HG02870 (cell line): ENCODE results near the gene HYDIN.
"Not testable (repeated sequence)": the region's sequence is repeated elsewhere in the genome, so short reads cannot be mapped to it uniquely, and the experiment has no call there.

Experiments used
- ATAC-seq: cut with Tn5 transposase; IDR thresholded peaks from one replicate; pipeline ENCODE4 v1.9.1; 2021; ENCODE audit warnings: mild to moderate bottlenecking, moderate library complexity; ENCODE audit not compliant: unreplicated experiment

HYDIN gene

DNA sequence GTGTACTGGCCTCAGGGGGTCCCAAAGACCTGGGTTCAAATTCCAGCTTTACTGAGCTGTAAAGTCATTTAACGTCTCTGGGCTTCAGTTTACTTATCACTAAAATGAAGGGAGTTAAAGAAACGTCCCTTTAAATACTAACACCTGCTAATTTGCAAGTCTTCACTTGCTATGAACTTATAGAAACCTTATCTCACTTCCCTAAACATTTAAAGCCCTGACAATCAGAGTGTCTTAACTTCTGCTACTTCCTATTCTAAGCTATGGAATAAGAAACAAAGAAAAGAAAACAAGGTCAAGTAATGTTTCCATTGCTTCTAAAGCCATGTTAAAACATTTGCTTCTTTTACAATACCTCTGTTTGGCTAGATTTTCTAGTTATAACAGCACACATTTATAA is 87.3 kb downstream of the HYDIN start:
- not testable (repeated sequence) for ATAC-seq

DNA sequence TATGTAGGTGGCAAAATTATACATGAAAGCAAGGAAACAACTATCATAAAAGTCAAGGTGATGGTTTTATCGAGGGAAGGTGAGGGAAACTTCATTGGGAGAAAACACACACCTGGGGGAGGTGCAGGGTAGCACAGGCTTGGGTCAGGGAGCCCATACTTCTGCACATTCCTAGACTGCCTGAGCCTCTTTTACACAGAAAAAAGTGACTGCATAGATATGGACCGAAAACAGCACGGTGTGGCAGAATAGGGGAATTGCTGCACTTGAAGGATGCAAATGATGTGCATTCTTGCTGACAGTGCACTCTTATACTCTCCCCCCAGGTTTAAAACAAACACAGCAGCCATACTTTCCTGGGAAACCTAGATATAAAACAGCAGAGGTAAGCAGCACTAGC is 120.0 kb downstream of the HYDIN start:
- ATAC-seq, result not testable (repeated sequence)

DNA sequence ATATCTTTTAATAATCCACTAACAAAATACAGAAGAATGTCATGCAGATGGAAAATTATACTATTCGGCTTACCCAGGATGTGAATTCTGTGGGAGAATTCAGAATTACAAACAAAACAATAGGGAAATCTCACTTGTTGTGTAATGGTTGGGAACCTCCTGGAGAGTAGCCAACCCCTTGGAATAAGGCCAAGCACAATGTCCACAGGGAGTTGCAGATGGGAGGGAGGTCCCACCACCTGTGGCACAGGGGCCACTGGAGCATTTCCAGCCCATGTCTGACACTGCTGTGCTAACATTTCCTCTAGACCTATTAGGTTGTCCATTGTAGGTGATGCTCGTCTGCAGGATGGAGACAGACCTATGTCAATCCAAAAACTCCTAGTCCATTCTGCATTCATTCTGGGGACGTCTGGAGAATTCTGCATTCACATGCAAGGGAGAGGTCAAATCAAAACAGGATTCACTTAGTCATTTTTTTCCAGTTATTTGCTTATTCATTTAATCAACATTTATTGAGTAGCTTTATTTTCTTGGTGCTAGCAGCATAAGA is 120.8 kb downstream of the HYDIN start:
- not testable (repeated sequence) for ATAC-seq

DNA sequence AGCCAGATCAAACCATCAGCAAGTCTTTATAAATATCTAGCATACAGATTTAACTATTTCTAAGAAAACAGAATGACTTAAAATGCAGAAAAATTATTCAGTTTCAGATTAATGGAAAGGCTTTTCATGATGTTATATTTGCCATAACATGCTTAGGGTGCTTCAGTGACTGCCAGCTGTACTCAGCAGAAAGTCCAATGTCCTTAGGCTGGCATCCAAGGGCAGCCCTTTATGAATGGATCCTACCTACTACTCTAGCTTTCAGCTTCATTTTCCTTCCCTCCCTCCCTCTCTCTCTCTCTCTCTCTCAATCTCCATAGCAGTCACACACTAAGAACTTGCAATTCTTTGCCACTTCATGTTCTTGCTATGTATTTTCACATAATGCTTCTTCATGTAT is 124.6 kb downstream of the HYDIN start:
- not testable (repeated sequence) for ATAC-seq

DNA sequence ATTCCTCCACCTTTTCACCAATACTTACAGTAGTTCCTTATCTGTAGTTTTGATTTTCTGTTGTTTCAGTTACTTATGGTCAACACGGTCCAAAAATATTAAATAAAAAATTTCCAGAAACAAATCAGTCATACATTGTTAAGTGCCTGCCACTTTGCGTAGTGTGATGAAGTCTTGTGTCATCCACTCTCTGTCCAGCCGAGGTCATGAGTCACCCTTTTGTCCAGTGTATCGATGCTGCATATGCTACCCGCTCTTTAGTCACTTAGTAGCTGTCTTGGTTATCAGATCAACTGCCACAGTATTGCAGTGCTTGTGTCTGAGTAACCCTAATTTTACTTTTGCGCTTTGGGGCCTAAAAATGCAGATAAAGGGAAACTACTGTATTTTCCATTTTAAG is 146.9 kb downstream of the HYDIN start:
- not testable (repeated sequence) for ATAC-seq

DNA sequence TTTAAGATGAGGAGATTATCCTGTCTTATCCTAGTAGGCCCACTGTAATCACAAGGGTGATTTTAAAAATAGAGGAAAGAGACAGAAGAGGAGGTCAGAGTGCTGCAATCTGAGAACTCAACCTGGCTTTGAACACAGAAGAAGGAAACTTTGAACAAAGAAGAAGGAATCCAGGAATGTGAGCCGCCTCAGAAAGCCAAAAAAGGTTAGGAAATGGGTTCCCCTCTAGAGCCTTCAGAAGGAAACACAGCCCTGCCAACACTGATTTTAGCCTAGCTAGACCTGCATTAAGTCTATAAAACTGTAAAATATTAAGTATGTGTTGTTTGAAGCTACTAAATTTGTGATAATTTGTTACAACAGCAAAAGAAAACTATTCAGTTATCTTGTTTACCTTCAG is 149.7 kb downstream of the HYDIN start:
- ATAC-seq, result not testable (repeated sequence)

DNA sequence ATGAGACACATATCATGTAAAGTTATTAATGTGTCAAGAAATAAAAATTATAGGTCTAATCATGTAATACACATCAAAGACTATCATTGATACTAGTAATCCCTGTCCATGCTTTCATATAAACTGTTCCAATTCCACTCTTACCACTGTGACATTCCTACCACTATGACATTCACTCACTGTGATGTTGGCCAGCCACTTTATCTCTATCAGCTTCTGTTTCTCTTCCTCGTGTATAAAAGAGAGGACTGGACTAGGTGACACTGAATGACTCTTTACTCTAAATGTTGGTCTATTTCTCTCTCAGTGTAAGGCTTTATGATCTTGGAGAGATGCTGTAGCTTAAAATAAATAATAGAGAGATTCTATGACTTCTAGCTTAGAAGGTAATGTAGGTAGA is 150.3 kb downstream of the HYDIN start:
- ATAC-seq, result not testable (repeated sequence)

DNA sequence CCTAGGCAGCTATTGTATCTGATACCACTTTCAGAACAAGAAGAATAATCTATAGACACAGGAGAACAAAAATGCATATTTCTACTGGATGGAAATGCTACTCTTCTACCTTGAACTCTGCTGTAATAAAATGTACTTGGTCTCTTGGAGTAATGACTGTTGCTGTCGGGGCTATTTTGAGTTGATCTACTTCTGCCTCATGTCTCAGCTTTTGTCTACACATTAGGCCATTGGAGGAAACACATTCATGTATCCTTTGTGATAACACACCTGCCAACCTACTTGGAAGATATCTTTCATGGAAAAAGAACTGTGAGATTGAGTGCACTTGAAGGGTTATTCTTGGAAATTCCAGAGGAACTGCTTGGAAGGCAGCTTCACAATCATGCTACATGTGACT is 159.9 kb downstream of the HYDIN start:
- ATAC-seq, result not testable (repeated sequence)

DNA sequence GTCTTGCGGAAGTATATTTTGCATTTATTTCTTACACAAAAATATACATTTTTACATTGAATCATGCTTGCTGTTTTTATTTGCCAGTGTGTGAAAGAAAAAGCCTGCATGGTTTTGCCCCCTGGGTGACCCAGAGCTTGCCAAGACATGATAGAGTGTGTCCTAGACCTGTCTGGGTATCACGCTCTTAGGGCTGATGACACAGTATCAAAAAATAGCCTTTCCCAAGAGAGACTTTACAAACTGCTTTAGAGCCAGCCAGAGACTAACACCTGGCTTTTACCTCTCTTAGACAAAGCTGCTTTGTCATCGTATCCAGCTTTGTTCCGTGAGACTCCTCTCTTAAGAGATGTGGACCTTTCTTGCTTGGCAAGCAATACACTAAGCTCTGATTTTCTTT is 160.7 kb downstream of the HYDIN start:
- ATAC-seq, result not testable (repeated sequence)

DNA sequence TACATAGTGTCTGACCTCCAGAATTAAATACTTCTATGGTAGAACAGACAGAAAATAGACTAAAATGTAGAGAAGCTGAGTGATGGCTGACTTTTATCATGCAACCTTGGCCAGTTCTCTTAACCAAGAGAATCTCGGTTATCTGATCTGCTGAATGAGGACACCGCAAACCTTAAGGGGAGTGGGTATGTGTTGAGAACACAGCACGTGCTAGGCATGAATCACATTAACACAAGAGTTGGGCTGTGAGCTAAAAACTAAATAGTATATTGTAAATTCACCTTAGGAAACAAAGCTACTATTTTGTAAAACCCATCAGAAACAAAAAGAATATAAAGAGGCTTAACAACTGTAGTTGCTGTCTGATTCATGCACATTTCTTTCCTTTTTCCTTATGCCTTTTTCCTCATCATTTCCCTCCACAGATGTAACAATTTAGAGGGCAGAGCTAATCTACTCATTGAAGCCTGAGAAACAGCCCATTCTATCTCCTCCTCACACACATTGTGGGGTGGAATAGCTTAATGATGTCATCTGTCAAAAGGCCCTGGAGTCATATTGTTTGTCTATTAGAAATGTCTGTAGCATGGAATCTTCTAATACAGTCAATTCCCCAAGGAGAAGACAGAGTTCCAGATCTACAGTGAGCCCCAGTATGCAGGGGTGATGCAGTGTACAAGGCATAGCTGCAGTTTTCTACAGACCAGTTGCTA is 176.5 kb downstream of the HYDIN start:
- not testable (repeated sequence) for ATAC-seq

DNA sequence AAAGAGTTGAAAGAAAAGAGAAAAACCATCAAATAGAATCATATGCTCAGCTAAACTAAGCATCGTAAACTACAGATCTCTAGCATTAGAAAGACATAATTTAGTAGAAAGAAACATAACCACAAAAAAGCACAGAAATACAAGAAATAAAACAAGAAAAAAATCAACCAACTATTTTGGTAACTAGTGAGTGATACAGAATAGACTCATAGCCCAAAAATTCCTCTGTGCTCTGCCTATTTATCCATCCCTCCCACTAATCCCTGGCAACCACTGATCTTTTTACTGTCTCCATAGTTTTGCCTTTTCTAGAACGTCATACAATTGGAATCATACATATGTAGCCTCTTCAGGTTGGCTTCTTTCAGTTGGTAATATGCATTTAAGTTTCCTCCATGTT is 180.2 kb downstream of the HYDIN start:
- ATAC-seq, result not testable (repeated sequence)

DNA sequence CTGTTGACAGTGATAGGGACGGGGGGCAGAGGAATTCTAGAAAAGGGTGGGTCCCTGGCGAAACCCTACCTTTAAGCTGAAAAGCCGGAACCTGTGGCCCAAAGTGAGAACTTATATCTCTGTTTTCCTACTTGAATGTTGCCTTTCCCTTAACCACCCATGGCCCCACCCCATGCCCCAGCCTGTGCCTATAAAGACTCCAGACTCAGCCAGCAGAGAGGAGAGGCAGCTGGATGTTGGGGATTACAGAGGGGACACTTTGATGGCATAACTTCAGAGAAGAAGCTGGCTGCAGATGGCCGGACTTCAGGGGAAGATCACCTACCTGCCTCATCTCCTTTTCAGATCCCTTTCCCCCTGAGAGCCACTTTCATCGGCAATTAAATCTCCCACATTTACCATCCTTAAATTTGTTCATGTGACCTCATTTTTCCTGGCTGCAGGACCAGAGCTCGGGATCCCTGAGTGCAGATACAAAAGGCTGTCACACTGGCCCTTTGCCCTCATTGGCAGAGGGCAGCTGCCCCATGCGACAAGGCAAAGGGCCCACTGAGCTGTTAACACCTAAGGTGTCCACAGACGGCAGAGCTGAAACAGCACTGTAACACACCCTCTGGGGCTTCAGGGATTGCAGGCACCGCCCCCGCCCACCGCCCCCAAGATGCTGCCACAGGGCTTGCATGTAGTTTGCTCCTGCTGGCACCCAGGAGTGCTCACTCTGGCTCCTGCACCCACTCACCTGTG is 191.0 kb downstream of the HYDIN start:
- ATAC-seq, result not testable (repeated sequence)

DNA sequence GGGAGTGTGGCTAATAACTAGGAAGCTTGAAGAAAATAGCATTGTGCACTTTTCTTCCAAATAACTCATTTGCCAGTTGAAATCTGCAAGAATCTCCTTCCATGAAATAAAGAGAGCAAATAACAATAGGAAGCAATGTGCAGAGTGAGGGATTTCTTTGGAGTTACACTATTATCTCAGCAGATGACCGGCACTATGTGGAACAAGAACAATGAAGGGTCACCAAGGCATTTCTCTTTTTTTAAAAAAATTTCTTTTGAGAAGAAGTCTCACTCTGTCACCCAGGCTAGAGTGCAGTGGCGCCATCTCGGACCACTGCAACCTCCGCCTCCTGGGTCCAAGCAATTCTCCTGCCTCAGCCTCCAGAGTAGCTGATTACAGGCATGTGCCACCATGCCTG is 192.1 kb downstream of the HYDIN start:
- ATAC-seq, result not testable (repeated sequence)

DNA sequence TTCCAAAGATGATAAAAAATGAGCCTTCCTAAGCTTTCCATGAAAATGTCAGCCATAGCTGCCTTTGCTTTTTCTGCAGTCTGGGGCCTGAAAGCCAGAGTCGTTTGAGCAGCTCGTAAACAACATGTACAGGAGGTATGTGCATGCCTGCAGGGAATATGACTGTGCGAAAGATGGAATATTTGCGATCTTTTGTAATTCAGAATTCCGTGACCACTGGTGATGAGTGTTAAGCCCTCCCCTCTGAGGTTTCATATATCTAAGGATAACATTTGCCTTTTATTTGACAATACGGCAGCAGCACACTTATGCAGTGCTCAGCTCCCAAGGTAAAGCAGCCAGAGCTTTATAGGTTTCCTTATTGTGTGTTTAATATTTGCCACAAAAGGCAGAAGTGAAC is 192.5 kb downstream of the HYDIN start:
- ATAC-seq, result not testable (repeated sequence)

DNA sequence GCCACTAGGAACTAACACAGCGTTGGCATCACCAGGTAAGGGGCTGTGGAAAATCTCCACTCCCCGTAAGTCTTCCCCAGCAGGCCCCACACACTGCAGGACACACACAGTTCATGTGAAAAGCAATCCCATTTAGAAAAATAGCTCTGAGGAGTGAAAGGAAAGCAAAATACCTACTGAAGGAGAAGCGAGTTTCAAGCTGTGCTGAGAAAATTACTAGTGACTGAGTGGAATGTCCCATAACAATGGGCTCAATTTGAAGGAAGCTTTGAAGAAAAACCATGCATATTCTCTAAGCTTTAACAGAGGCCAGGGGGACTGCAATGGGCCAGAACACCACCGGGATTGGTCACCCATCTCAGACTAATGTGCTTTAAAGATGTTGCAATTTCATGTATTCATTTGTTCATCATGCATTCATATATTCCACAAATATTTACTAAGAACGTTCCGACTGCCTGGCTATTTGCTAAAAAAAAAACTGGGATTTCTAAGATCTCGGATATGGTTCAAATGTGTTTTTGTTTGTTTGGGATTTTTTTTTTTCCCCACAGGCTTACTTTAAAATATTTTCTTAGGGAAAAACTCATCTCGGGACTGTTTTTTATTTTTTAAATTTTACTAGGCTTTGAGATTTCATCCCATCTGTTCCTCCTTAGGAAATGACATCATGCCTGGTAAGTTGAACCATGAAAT is 202.3 kb downstream of the HYDIN start:
- ATAC-seq, result not testable (repeated sequence)

DNA sequence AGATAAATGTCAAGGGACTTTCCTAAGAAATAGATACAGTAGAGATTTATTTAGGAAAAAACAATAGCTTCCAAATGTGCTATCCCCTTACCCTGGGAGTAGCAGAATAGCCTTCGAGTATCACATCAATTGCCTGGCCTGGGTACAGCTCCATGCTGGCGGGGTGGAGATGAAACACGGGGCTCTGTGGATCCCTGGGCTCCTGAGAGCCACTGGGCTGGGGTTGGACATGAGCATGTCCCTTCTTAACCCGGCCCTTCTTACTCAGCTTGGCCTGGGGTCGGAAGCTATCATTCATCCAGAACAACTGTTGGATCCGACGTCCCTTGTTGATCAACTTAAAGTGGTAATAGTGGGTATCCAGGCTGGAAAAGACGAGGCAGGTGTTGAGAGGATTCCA is 203.0 kb downstream of the HYDIN start:
- not testable (repeated sequence) for ATAC-seq

DNA sequence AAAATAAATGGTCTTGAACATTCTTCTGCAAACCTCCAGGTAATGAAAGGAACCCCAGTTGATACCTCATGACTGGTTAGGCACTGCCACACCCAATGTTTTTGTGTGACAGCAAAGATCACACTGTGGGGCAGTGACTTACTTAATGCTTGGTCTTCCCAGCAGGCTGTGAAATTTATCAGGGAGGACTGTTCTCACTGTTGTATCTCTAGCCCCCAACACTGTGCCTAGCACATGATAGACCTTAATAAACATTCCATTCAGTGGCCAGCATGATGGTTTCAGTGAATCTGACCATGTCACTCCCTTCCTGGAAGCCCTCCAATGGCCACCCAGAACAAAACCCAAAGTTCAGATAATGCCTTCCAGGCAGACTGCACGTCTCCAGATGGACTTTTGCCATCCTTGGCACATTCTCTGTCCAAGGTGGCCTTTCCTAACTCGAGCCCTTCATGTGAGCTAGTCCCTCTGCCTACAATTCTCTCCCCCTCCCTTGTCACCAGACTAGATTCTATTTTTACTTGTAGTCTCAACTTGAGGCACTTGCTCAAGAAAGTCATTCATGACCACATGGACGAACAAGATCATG is 206.6 kb downstream of the HYDIN start:
- not testable (repeated sequence) for ATAC-seq

DNA sequence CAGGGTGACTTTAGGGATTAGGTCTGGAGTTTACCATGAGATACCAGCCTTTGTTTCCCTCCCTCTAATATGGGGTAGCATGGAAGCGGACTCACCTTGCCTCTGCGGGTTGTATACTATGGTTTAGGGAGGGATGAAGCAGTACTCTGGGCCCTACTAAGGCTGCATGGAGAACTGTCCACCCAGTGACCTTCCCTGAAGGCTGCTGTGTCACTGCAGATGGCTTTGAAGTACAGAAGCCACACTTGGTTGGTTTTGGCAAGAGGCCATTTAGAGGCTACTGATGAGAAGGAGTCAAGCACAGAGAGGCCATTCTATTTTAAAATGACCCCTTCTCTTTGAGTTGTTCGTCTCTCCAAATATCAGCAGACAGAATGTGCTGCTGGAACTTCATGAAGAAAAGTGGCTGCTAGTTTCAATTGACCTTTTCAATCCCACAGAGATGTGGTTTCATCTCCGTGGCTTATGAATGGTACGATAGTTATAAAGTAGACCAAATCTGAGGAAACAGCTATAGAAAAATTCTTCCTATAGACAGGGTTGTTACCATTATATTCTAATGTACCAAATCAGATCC is 208.5 kb downstream of the HYDIN start:
- not testable (repeated sequence) for ATAC-seq

DNA sequence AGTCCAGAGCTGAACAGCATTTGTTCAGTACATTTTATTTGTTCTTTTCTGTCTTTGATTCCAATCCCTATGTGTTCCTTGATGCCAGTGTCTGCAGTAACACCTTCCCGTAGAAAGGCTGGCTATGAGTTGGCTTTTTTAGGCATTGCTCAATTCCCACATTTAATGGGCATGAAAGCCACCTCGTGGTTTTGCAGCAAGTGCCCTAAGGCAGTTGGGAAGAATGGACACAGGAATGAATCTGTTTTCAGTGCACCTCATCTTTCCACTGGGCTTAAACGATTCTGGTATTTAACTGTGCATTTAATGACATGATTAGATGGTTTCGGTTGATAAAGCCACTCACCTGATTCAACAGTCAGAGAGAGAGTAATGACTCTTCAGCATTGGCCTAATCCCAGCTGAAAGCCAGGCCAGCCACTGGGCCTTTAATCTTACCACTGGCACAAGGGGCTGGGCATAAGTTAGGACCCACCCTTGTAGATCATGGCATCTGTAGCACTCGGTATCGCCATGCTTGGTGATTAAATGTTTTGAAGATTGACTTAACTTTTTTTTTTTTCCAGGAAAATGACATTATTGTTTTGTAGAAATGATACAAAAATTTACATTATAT is 211.3 kb downstream of the HYDIN start:
- not testable (repeated sequence) for ATAC-seq

DNA sequence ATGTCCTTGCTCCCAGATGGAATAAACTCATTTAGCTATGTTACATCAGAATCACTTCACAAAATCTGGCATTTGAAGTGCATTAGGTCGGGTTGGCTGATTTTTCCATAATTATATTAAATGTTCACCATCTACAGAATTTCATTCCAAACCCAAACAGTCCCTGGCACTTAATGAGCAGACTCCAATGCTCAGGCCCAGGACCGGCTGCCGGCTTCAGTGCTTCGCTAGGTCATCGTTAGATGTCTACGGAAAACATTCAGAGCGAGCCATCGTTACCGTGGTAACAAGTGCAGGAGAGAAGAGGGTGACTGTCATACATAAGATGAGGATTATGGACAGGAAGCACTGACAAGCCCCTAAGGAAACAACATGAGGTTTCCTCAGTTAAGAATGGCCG is 215.1 kb downstream of the HYDIN start:
- not testable (repeated sequence) for ATAC-seq
